ENCODE data around the gene SSBP4. TPM values are rescaled to one million over a fixed set of nuclear protein-coding genes. Genes with fewer than 3 reads are reported as not detected.
A peak's percentile ranks its signal among the peaks of the same experiment; 100 is the strongest.

Gene SSBP4
- total and polyA plus RNA-seq, 2 donors (not counting 3 experiments of a cell fraction or from before 2014, with no cell fraction given) = 89.6 to 151 TPM

GRCh38 chr19:18436671-18437490 lies 17.7 kb downstream of the SSBP4 start:
- peaks cover 14% of the 10 kb centered on the region for H3K4me1 ChIP-seq (ENCODE audit: control insufficient read depth, extremely low read depth, insufficient read depth, low read length)
- peak; percentile 86 for DNase-seq (ENCODE audit: low read depth, low spot score)
- no peak overlapping the region for H3K27ac ChIP-seq (ENCODE audit: insufficient read depth, low read depth, low read length)
- H3K4me3 ChIP-seq (replicated peaks in 1 of 3; ENCODE audit: insufficient read depth in 1 of 3, low read depth in 1 of 3, low read length in 3 of 3) = peak overlapping the region in 2 of 3 experiments; percentile 19 to 75
- H3K4me2 ChIP-seq (ENCODE audit: insufficient read depth, low read length) = peak overlapping the region; percentile 59
- no peaks in the 10 kb centered on the region for H4K20me1 ChIP-seq (replicated peaks; ENCODE audit: control insufficient read depth, extremely low read depth, insufficient read depth, low read length)
- intact Hi-C loops (cut with micrococcal nuclease) (loop anchor here (1.0 kb wide), 1 partner anchor 18 kb away; the partner anchor contains the start of gene SSBP4), dilution Hi-C loops (cut with MboI; ENCODE audit: extremely low pct_ligation_motif_present, low sequenced_read_pairs) (no loop called here)
- no peaks in the 10 kb centered on the region for H3K27me3 ChIP-seq (ENCODE audit: control insufficient read depth in 2 of 2, insufficient read depth in 2 of 2, low read length in 2 of 2)
- H3K36me3 ChIP-seq (ENCODE audit: control insufficient read depth in 2 of 2, extremely low read depth in 1 of 2, insufficient read depth in 2 of 2, low read length in 2 of 2) = peaks cover 0 to 2% of the 10 kb centered on the region in 2 experiments
- FAIRE-seq = peak; percentile 89
- H3K9me1 ChIP-seq (replicated peaks; ENCODE audit: control insufficient read depth, extremely low read depth, insufficient read depth, low read length) = no peaks in the 10 kb centered on the region
- POLR2A ChIA-PET = interaction anchor here (1.0 kb wide), 1 partner anchor 8 kb away, joined by 3 read pairs; no protein-coding TSS in a partner anchor
- H3K9ac ChIP-seq (replicated peaks; ENCODE audit: extremely low read depth, insufficient read depth, low read length) = no peak overlapping the region
- CTCF ChIA-PET = interaction anchor here (0.8 to 1.0 kb wide), 5 partner anchors 16 to 157 kb away, joined by 3 to 6 read pairs (median 3); partner anchors contain the start of genes GDF15 and SSBP4
- BruUV-seq (replicated peaks) = no TSS peak
- TF ChIP-seq MYC (IDR thresholded peaks at IDR 0.05; ENCODE audit: low read depth, low read length) = no peak
- TF ChIP-seq POLR2AphosphoS5 (IDR thresholded peaks at IDR 0.05; ENCODE audit: insufficient read depth, low read depth, low read length) = peak; percentile 63
- TF ChIP-seq, protein P1, sequence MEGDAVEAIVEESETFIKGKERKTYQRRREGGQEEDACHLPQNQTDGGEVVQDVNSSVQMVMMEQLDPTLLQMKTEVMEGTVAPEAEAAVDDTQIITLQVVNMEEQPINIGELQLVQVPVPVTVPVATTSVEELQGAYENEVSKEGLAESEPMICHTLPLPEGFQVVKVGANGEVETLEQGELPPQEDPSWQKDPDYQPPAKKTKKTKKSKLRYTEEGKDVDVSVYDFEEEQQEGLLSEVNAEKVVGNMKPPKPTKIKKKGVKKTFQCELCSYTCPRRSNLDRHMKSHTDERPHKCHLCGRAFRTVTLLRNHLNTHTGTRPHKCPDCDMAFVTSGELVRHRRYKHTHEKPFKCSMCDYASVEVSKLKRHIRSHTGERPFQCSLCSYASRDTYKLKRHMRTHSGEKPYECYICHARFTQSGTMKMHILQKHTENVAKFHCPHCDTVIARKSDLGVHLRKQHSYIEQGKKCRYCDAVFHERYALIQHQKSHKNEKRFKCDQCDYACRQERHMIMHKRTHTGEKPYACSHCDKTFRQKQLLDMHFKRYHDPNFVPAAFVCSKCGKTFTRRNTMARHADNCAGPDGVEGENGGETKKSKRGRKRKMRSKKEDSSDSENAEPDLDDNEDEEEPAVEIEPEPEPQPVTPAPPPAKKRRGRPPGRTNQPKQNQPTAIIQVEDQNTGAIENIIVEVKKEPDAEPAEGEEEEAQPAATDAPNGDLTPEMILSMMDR (IDR thresholded peaks at IDR 0.05; ENCODE audit: extremely low read depth in 1 of 2, insufficient read depth in 1 of 2, low read depth in 1 of 2, low read length in 2 of 2) = peak in 1 of 2 donors; percentile 27
- no peaks in the 10 kb centered on the region for H3K9me3 ChIP-seq (replicated peaks; ENCODE audit: control insufficient read depth, insufficient read depth, low read length)
- no peaks in the 10 kb centered on the region for H3K79me2 ChIP-seq (ENCODE audit: control insufficient read depth, insufficient read depth, low read length)
- peak overlapping the region; percentile 65 for H2AFZ ChIP-seq (ENCODE audit: low read depth, low read length)
